Psoas muscle (tissue), 8 donors: ENCODE data around the gene FAM184A. TPM values are rescaled to one million over a fixed set of nuclear protein-coding genes. Genes with fewer than 3 reads are reported as not detected.

Experiments used
- ATAC-seq, 4 donors: fragments of 200-7000 bp; cut with Tn5 transposase; one replicate each; pipeline ENCODE4 v1.9.1; 2020; ENCODE audit warnings: moderate library complexity in 3 of 4, mild to moderate bottlenecking in 2 of 4
- DNase-seq, 2 donors: peaks; one replicate each; pipeline ENCODE4 v3.0.0-alpha.2; 2020
- H3K27ac ChIP-seq: fragments of 200-600 bp; one replicate; pipeline ENCODE4 v1.8.0; 2022
- H3K27me3 ChIP-seq, 3 donors: fragments of 200-600 bp in 1 of 3; one replicate each; pipeline versions ENCODE4 v1.6.1 to v1.8.0; 2013 to 2022; ENCODE audit warnings: low read length in 2 of 3, mild to moderate bottlenecking in 2 of 3, moderate library complexity in 1 of 3; ENCODE audit not compliant: insufficient read depth in 3 of 3
- H3K36me3 ChIP-seq, 2 donors: fragments of 200-600 bp in 1 of 2; one replicate each; pipeline versions ENCODE4 v1.6.1 to v1.8.0; 2013 to 2022; ENCODE audit warnings: low read depth in 1 of 2, mild to moderate bottlenecking in 1 of 2, moderate library complexity in 1 of 2; ENCODE audit not compliant: insufficient read depth in 1 of 2
- H3K4me1 ChIP-seq: fragments of 200-600 bp; one replicate; pipeline ENCODE4 v1.8.0; 2022
- H3K4me3 ChIP-seq: fragments of 200-600 bp; one replicate; pipeline ENCODE4 v1.8.0; 2022; ENCODE audit warnings: mild to moderate bottlenecking
- H3K9me3 ChIP-seq: fragments of 200-600 bp; one replicate; pipeline ENCODE4 v1.8.0; 2022
- WGBS, 3 donors: extraction: QIAGEN DNeasy Blood & Tissue Kit; methylation state at CpG; one replicate each; pipeline versions ENCODE4 v1.1.6 to v1.1.7; 2013; 5-methylcytosine and 5-hydroxymethylcytosine counted together
- intact Hi-C, 2 donors: fragments of 100-400 bp; cut with DNase I; formaldehyde crosslinking; loops; one replicate each; pipeline versions ENCODE4 v1.11.0 to v1.14.2; 2022
- polyA plus RNA-seq, 3 donors: library from polyadenylated mRNA; stranded (reverse); fragments of 200-250 nt; gene quantifications; one replicate each; pipeline ENCODE4 v1.2.3, GENCODE V29; 2013
- total RNA-seq, 4 donors: library from RNA; stranded (reverse); fragmentation: NEBNext Ultra II Directional in 2 of 4; extraction: Animal tissue kit (Norgen Biotek cat#: 25700) in 2 of 4; gene quantifications; one replicate each; pipeline versions ENCODE4 v1.2.1 to v1.2.4, GENCODE V29; 2021 to 2023
- TF ChIP-seq, protein P1 (sequence below): fragments of 200-600 bp; IDR thresholded peaks from one replicate; pipeline ENCODE4 v1.8.0; 2022; ENCODE audit warnings: antibody characterized with exemption
- donor health status: healthy with polysubstance abuse.
- donor health status: DM: no; HTN: no; CAD: no; lungs with moderate emphysema.
- donor health status: Bipolar disorder and iron deficiency.
- donor health status: healthy.
- donor health status: DM: yes; HTN: yes; CAD: no.
- donor health status: DM: no; HTN: no; CAD: no.
- donor health status: DM: no; HTN: no; CAD: no.
- donor health status: DM: yes; HTN: yes; CAD: no.

The FAM184A gene
- total and polyA plus RNA-seq, 7 donors, result 0.14 to 0.52 (median 0.39) TPM

GRCh38 chr6:119079283-119079809 lies 882 bp upstream of the FAM184A start:
- DNase-seq (no peak), ATAC-seq (no peak)
- no peaks in the 10 kb centered on the region for H3K9me3 ChIP-seq
- TF ChIP-seq, protein P1, sequence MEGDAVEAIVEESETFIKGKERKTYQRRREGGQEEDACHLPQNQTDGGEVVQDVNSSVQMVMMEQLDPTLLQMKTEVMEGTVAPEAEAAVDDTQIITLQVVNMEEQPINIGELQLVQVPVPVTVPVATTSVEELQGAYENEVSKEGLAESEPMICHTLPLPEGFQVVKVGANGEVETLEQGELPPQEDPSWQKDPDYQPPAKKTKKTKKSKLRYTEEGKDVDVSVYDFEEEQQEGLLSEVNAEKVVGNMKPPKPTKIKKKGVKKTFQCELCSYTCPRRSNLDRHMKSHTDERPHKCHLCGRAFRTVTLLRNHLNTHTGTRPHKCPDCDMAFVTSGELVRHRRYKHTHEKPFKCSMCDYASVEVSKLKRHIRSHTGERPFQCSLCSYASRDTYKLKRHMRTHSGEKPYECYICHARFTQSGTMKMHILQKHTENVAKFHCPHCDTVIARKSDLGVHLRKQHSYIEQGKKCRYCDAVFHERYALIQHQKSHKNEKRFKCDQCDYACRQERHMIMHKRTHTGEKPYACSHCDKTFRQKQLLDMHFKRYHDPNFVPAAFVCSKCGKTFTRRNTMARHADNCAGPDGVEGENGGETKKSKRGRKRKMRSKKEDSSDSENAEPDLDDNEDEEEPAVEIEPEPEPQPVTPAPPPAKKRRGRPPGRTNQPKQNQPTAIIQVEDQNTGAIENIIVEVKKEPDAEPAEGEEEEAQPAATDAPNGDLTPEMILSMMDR, result no peak
- H3K36me3 ChIP-seq, result no peaks in the 10 kb centered on the region
- H3K4me3 ChIP-seq, result peak overlapping the region; percentile 76
- H3K27ac ChIP-seq, result peak overlapping the region; percentile 23
- 9 to 17% (median 12%) methylated on average over 9 of the region's 9 CpGs for WGBS, 3 donors
- intact Hi-C loops, result no loop called here
- H3K27me3 ChIP-seq, result peaks cover 0 to 22% (median 0%) of the 10 kb centered on the region in 3 donors
- H3K4me1 ChIP-seq, result peaks cover 5% of the 10 kb centered on the region

- Histone ChIP-seq H3K9me3 (no peaks in the 10 kb centered on the region), H3K27me3 (peaks cover 0 to 22% (median 0%) of the 10 kb centered on the region in 3 donors), H3K27ac (no peak overlapping the region), H3K4me3 (peak overlapping the region; percentile 76), H3K4me1 (peaks cover 5% of the 10 kb centered on the region), H3K36me3 (no peaks in the 10 kb centered on the region)
- ATAC-seq (peak; percentile 16 to 48 (median 27)), DNase-seq (peak in 1 of 2 donors; percentile 64)
- WGBS, 3 donors, result 1 to 2% (median 1%) methylated on average over 34 to 43 of the region's 43 CpGs
- TF ChIP-seq, protein P1, result no peak
- intact Hi-C loops, result no loop called here
Observed at GRCh38 chr6:119077643-119078375, 655 bp downstream of the FAM184A start.

GRCh38 chr6:119077391-119077642 lies 1.1 kb downstream of the FAM184A start:
- TF ChIP-seq, protein P1, result no peak
- H3K27ac ChIP-seq, result no peak overlapping the region
- peaks cover 5% of the 10 kb centered on the region for H3K4me1 ChIP-seq

DNA sequence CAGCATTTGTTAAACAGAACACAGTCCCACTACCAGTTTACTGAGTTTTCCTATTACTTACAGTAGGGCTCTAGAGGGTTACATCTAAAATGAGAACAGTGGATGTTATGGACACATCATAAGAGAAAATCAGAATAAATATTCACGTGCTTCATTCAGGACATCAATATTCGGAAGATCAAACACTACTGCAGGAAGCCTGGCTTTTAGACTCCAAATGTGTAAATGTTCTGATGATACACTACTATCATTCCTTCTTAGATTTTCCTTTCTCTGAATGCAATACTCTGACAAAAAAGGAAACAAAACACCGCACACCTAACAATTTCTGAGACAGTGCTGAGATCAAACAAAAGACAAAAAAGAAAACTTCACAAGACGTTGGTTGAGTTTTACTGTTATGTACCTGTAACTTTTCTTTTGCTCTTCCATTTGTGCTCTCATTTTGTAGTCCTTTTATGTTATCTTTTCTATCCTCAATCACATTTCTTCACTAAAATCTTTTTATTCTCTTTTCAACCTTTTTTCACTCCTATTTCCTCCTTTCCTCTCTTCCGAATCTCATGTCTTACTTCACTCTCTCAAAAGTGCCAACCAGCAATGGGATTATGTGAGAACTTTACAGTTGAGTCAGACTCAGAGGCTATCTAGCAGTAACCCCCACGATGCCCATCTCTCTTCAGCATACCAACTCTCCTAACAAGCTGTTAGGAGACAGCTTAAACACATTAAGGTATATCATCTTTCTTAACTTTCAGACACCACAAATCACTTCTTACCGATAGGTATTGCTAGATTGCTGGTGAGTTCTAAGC lies 1.7 kb downstream of the FAM184A start:
- Histone ChIP-seq H3K4me3 (peak overlapping the region; percentile 76), H3K36me3 (no peaks in the 10 kb centered on the region), H3K4me1 (peaks cover 5% of the 10 kb centered on the region), H3K27me3 (peaks cover 0 to 22% (median 0%) of the 10 kb centered on the region in 3 donors), H3K9me3 (no peaks in the 10 kb centered on the region), H3K27ac (no peak overlapping the region)
- intact Hi-C loops, result no loop called here
- TF ChIP-seq, protein P1, result no peak
- WGBS, 3 donors, result 38 to 57% (median 39%) methylated on average over 7 of the region's 7 CpGs
- DNase-seq, result no peak
- ATAC-seq, result no peak

More at GRCh38 chr6:119077391-119077642, 1.1 kb downstream of the FAM184A start:
- DNase-seq (no peak), ATAC-seq (no peak)
- intact Hi-C loops, result no loop called here
- WGBS, 3 donors, result 11 to 21% (median 11%) methylated on average over 3 of the region's 3 CpGs
- Histone ChIP-seq H3K4me3 (peak overlapping the region; percentile 76), H3K36me3 (no peaks in the 10 kb centered on the region), H3K9me3 (no peaks in the 10 kb centered on the region), H3K27me3 (peaks cover 0 to 22% (median 0%) of the 10 kb centered on the region in 3 donors)
